Measurements from ENCODE around the gene APPL1.

- TF ChIP-seq CBFB (CRISPR knock-in tag; IDR thresholded peaks at IDR 0.05) (no peak), ZKSCAN8 (CRISPR knock-in tag; IDR thresholded peaks at IDR 0.05) (no peak)
Measured at GRCh38 chr3:57274845-57275244, 47.3 kb downstream of the APPL1 start.

Data from K562 (cell line).